AG09309 (cell line): ENCODE measurements around the gene HOXA4.
A peak's percentile ranks its signal among the peaks of the same experiment; 100 is the strongest.

Experiments
- DNase-seq: peaks from one replicate; pipeline ENCODE4 v3.0.0-alpha.2; 2010; ENCODE audit warnings: low read depth
- H3K4me3 ChIP-seq: 2 replicates; pipeline ENCODE4 v1.5.1; 2011; ENCODE audit warnings: mild to moderate bottlenecking, low read depth, low read length, moderate library complexity; ENCODE audit not compliant: control insufficient read depth
- CTCF ChIP-seq: IDR thresholded peaks from 2 replicates; pipeline ENCODE4 v1.5.1; 2011; ENCODE audit warnings: mild to moderate bottlenecking, low read depth, low read length, inconsistent platforms; ENCODE audit not compliant: insufficient read depth, control insufficient read depth; ENCODE audit errors: missing control alignments

Gene HOXA4

DNA sequence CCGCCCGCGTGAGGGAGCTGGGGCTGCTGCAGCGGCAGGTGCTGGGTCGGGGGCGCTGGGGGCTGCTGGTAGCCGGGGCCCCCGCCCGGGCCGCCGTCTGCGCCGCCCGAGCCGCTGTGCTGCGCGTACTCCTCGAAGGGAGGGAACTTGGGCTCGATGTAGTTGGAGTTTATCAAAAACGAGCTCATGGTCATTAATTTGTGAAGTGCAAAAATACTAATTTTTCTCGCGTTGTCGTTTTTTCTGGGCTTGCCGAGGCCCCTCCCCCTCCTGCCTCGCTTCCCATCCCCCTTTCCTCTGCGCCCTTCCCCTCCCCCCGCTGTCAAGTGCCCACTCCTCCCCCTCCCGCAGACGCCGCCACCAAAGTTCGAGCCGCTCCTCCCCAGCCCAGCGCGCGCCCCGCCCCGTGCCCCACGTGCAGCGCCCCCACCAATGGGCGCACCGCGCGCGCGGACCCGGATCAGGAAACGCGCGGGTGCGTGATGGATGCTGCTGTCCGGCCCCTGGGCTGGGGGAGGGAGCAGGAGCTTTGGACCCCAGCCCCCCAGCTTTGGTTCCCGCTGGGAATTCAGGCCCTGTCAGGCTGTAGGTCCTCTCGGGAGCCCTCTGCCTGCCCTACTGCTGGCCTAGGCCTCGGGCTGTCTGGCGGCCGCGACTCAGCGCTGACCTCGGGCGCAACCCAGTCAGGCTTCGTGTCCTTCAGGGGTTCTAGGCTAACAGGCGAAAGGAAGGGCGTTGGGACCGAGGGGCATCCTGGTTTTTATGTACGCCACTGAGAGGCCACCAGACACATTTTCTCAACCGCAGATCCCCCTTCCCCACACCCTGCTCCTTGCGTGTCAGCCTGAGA, at the start of gene HOXA4:
Gene HOXA4, minus strand, starts transcription at position 218 of the 850 bp plus-strand sequence. Its CDS starts 24 bp downstream, at position 194.
- DNase-seq = no peak
- no peak for TF ChIP-seq CTCF
- peak within 1 kb of the TSS; percentile 75 for H3K4me3 ChIP-seq

- H3K4me3 ChIP-seq = peak overlapping the region; percentile 87
- no peak for DNase-seq
- TF ChIP-seq CTCF = peak; percentile 93
These were observed 49.2 kb upstream of the HOXA4 start for GRCh38 chr7:27179503-27180430.

DNA sequence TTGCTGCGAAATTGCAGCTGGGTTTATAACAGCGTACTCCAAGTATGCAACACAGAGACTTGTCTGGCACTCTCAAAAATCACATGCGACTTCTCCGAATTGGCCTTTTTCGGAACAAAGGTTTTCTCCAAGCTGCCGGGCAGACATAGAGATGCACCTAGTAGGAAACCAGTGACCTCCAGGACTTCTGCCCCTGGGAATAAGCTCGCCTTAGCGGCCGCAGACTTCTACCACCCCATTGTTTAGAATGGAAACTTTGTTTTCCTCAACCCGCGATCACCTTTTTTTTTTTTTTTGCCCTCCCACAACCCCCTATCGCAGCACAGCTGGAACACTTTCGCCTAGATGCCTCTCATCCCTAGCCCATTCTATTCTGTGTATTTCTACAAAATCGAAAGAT, 48.5 kb upstream of the HOXA4 start:
- peak overlapping the region; percentile 87 for H3K4me3 ChIP-seq
- no peak for DNase-seq
- TF ChIP-seq CTCF = no peak

DNA sequence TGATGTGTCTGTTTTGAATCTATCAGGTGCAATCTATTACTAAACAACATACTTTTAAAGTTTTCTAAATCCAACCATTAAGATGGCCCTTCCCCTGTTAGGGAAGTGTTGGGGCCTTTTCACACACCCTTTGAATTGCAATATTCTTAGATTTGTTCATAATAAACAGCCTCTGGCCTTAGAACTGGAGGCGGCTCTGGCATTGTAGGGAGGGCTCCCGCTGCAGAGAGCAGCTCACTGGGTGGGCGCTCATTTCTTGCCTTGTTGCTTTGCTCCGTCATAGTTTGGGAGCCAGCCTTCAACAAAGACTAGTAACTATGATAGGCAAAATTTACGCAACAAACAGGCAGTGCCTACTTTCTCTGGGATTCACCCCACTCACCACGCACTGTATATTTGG, 47.8 kb upstream of the HOXA4 start:
- no peak for TF ChIP-seq CTCF
- DNase-seq = no peak
- peak overlapping the region; percentile 87 for H3K4me3 ChIP-seq

GRCh38 chr7:27177795-27178320, 47.3 kb upstream of the HOXA4 start:
- H3K4me3 ChIP-seq = peak overlapping the region; percentile 87
- no peak for DNase-seq
- no peak for TF ChIP-seq CTCF
